H1 (cell line): ENCODE results near the gene OR2AE1. TPM values are rescaled to one million over a fixed set of nuclear protein-coding genes. Genes with fewer than 3 reads are reported as not detected.

ENCODE experiments used
- ASH2L ChIP-seq: fragments of 200-600, 300-600 bp; sonication (generic); IDR thresholded peaks from one replicate; pipeline ENCODE4 v1.7.1; 2017; ENCODE audit warnings: low read length
- JUND ChIP-seq: IDR thresholded peaks from 2 replicates; pipeline ENCODE4 v1.6.1; 2011; ENCODE audit warnings: mild to moderate bottlenecking, improper control_type of control experiment, low read length
- SIRT6 ChIP-seq: IDR thresholded peaks from one replicate; pipeline ENCODE4 v1.7.1; 2012; ENCODE audit warnings: low read length, inconsistent platforms
- SP1 ChIP-seq: IDR thresholded peaks from 2 replicates; pipeline ENCODE4 v1.6.1; 2011; ENCODE audit warnings: low read depth, low read length
- SP2 ChIP-seq: IDR thresholded peaks from 2 replicates; pipeline ENCODE4 v1.6.1; 2012; ENCODE audit warnings: mild to moderate bottlenecking, low read length, inconsistent platforms
- TAF1 ChIP-seq: IDR thresholded peaks from 2 replicates; pipeline ENCODE4 v1.6.1; 2011; ENCODE audit warnings: mild to moderate bottlenecking, low read depth, low read length
- ZNF274 ChIP-seq: IDR thresholded peaks from 2 replicates; pipeline ENCODE4 v1.7.0; 2012; ENCODE audit warnings: low read length, borderline replicate concordance; ENCODE audit errors: extremely low read depth
- polyA plus RNA-seq, 7 experiments: library from polyadenylated mRNA; depleted of rRNA in 3 of 7; stranded (reverse) in 5 of 7; unstranded in 2 of 7; fragments of >200 nt in 5 of 7; fragments of 200-250 nt in 2 of 7; gene quantifications; 1 replicate in 5 of 7; 2 replicates in 1 of 7; 4 replicates in 1 of 7; pipeline versions ENCODE4 v1.2.1 to v1.2.3, GENCODE V29; 2011 to 2013; ENCODE audit warnings: missing spikeins in 2 of 7, mixed read lengths in 2 of 7
- total RNA-seq: library from RNA; stranded (reverse); fragmentation: NEBNext Ultra II Directional; extraction: Animal tissue kit (Norgen Biotek cat#: 25700); gene quantifications from 2 replicates; pipeline ENCODE4 v1.2.1, GENCODE V29; 2021
- TF ChIP-seq, protein P1 (sequence below): IDR thresholded peaks from 2 replicates; pipeline ENCODE4 v1.6.1; 2011; ENCODE audit warnings: low read length, improper control_type of control experiment

OR2AE1 gene
- total and polyA plus RNA-seq, 2 of the 8 experiments (the other 6 are each of a cell fraction or from before 2014, with no cell fraction given) = not detected

DNA sequence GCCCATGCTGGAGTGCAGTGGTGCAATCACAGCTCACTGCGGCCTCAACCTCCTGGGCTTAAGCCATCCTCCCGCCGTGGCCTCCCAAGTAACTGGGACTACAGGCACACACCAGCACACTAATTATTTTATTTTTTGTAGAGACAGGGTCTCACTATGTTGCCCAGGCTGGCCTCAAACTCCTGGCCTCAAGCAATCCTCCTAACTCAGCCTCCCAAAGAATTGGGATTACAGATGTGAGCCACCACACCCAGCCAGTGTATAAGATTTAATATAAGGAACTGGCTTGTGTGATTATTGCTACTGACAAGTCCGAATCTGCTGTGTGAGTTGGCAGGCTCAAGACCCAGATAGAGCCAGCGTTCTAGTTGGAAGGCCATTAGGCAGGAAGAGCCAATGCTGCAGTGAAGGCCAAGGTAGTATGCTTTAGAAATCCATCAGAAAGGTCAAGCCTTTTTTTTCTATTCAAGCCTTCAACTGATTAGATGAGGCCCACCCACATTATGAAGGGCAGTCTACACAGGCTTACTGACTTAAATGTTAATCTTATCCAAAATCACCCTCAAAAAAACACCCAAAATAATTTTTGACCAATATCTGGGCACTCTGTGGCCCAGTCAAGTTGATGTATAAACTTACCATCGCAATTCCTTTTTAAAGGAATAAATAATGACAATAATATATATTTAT is 23.1 kb upstream of the OR2AE1 start (continued):
- TF ChIP-seq, protein P1, sequence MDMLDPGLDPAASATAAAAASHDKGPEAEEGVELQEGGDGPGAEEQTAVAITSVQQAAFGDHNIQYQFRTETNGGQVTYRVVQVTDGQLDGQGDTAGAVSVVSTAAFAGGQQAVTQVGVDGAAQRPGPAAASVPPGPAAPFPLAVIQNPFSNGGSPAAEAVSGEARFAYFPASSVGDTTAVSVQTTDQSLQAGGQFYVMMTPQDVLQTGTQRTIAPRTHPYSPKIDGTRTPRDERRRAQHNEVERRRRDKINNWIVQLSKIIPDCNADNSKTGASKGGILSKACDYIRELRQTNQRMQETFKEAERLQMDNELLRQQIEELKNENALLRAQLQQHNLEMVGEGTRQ = no peak
- no peak for TF ChIP-seq ZNF274
- no peak for TF ChIP-seq SP1
- no peak for TF ChIP-seq SP2
- TF ChIP-seq JUND = no peak
- no peak for TF ChIP-seq TAF1
- TF ChIP-seq SIRT6 = no peak
- no peak for TF ChIP-seq ASH2L
- TF ChIP-seq, all 59 proteins: peak for 0
